Erythroblast (primary cell): Measurements from ENCODE around the gene SLC38A1.
"Not testable (repeated sequence)": the region's sequence is repeated elsewhere in the genome, so short reads cannot be mapped to it uniquely, and the experiment has no call there.

Experiments
- GATA1 ChIP-seq: IDR thresholded peaks from 2 replicates; pipeline ENCODE4 v1.6.1; 2011; ENCODE audit warnings: low read depth, mild to moderate bottlenecking, control low read depth, low read length, moderate library complexity
- POLR2A ChIP-seq: IDR thresholded peaks from 2 replicates; pipeline ENCODE4 v1.6.1; 2011; ENCODE audit warnings: mild to moderate bottlenecking, low read length

- TF ChIP-seq POLR2A, GATA1: not testable (repeated sequence)
Measured at GRCh38 chr12:46190533-46190932, 78.3 kb downstream of the SLC38A1 start.
